ENCODE results near the gene KRTAP10-9. TPM values are rescaled to one million over a fixed set of nuclear protein-coding genes. Genes with fewer than 3 reads are reported as not detected.

KRTAP10-9 gene
- polyA plus RNA-seq, 1 of the 3 experiments (the other 2 are of a cell fraction), result not detected

DNA sequence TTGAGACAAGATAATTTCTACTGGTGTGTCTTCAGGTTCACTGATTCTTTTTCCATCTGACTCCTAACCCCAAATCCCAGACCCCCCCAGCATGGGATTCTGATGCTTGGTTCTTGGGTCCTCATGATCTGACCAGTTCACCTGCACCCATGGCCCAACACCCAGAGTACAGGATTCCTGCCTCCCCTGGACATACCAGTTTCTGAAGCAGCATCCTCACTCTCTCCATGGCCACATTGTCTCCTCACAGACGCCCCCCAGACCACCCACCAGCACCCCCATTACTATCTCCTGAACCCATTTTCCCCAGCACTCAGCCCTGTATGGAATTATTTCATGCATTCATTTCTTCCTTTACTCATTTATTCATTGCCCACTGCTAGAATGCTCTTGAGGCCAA is 30.0 kb downstream of the KRTAP10-9 start:
- Histone ChIP-seq H3K4me3 (ENCODE audit: low read depth in 2 of 2, low read length in 1 of 2) (no peak overlapping the region), H3K9me3 (no peaks in the 10 kb centered on the region), H3K36me3 (replicated peaks in 1 of 2; ENCODE audit: control insufficient read depth in 1 of 2, insufficient read depth in 2 of 2, low read length in 1 of 2) (no peaks in the 10 kb centered on the region), H3K27ac (ENCODE audit: low read depth in 2 of 2, low read length in 1 of 2) (no peak overlapping the region), H4K20me1 (ENCODE audit: insufficient read depth) (no peaks in the 10 kb centered on the region), H3F3A (replicated peaks; ENCODE audit: insufficient read depth) (no peaks in the 10 kb centered on the region), H3K9ac (no peak overlapping the region), H3K4me2 (no peak overlapping the region), H2AFZ (ENCODE audit: low read depth) (no peak overlapping the region), H3K79me2 (ENCODE audit: insufficient read depth) (no peaks in the 10 kb centered on the region), H3K4me1 (ENCODE audit: control insufficient read depth in 1 of 2, insufficient read depth in 2 of 2, low read depth in 1 of 2, low read length in 1 of 2) (no peaks in the 10 kb centered on the region), H3K9me2 (no peaks in the 10 kb centered on the region), H3K27me3 (ENCODE audit: insufficient read depth) (peaks cover 27% of the 10 kb centered on the region; the same call in 1 of the 2 replicates)
- ChIA-PET POLR2A (no interaction called here), CTCF (no interaction called here)
- no peak for DNase-seq
- WGBS (ENCODE audit: low lambda C conversion rate), result 0% methylated on average over 1 of the region's 1 CpG
- no peak for TF ChIP-seq GATA2 (CRISPR knock-in tag; IDR thresholded peaks at IDR 0.05)

DNA sequence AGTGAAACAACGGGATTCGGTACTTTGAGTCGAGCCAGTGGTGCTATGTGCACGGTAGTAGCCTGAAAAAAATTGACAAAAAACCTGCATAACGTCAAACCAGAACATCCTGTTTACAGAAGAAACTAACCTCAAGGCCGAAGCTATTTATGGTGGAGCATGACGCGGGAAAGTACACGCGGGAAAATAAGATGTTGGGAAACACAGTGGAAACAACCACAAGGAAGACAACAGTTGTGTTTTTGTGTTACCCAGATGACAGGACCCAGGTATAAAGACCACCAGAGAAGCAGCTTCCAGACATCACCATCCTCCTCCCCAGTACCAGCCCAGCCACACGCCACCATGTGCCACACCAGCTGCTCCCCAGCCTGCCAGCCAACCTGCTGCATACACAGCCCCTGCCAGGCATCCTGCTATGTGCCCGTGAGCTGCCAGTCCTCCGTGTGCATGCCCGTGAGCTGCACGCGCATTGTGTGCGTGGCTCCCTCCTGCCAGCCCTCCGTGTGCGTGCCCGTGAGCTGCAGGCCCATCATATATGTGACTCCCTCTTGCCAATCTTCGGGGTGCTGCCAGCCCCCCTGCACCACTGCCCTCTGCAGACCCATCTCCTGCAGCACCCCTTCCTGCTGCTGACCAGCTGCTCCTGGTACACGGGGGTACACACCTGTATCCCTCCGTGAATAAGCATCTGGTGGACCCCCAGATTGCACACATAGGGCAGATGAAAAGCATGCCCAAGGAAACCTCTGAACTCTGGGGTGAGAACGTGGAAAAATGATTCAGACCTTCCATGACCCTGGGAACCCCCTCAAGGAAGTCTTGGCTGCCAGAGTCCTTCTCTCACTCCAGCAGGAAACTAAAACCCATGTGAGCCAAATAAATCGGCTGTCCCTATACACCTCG is 31.0 kb downstream of the KRTAP10-9 start, which contains the start of gene KRTAP12-3:
KRTAP12-3 (plus strand) TSS at position 298 of the 906 bp plus-strand sequence; CDS start at position 346, 48 bp downstream.
- Histone ChIP-seq H3K27ac (ENCODE audit: low read depth in 2 of 2, low read length in 1 of 2) (no peak within 1 kb of the TSS), H3K9me3 (no peaks in the 10 kb centered on the region), H3K4me3 (ENCODE audit: low read depth in 2 of 2, low read length in 1 of 2) (no peak within 1 kb of the TSS), H3K4me2 (no peak within 1 kb of the TSS), H2AFZ (ENCODE audit: low read depth) (no peak within 1 kb of the TSS), H3K27me3 (ENCODE audit: insufficient read depth) (peaks cover 17% of the 10 kb centered on the region; the same call in 1 of the 2 replicates), H3K36me3 (replicated peaks in 1 of 2; ENCODE audit: control insufficient read depth in 1 of 2, insufficient read depth in 2 of 2, low read length in 1 of 2) (no peaks in the 10 kb centered on the region), H4K20me1 (ENCODE audit: insufficient read depth) (no peaks in the 10 kb centered on the region), H3K9me2 (0 out of 2 replicates have a peak, but pooled peaks cover 4% of the 10 kb centered on the region), H3K79me2 (ENCODE audit: insufficient read depth) (no peaks in the 10 kb centered on the region), H3K4me1 (ENCODE audit: control insufficient read depth in 1 of 2, insufficient read depth in 2 of 2, low read depth in 1 of 2, low read length in 1 of 2) (no peaks in the 10 kb centered on the region), H3F3A (replicated peaks; ENCODE audit: insufficient read depth) (no peaks in the 10 kb centered on the region), H3K9ac (no peak within 1 kb of the TSS)
- no peak for DNase-seq
- TF ChIP-seq GABPA (IDR thresholded peaks at IDR 0.05; ENCODE audit: low read depth) (no peak), RCOR1 (IDR thresholded peaks at IDR 0.05; ENCODE audit: low read length) (no peak), RXRA (IDR thresholded peaks at IDR 0.05; ENCODE audit: borderline replicate concordance, low read depth) (no peak), ELF1 (IDR thresholded peaks at IDR 0.05) (no peak), MEF2A (IDR thresholded peaks at IDR 0.05; ENCODE audit: borderline replicate concordance, low read depth) (no peak), CHD2 (IDR thresholded peaks at IDR 0.05; ENCODE audit: low read length, partially characterized antibody) (no peak), EZH2phosphoT487 (IDR thresholded peaks at IDR 0.05; ENCODE audit: borderline replicate concordance, low read depth) (no peak), EP300 (IDR thresholded peaks at IDR 0.05; ENCODE audit: borderline replicate concordance in 1 of 2, low read depth in 1 of 2, low read length in 1 of 2) (no peak), SMC3 (IDR thresholded peaks at IDR 0.05; ENCODE audit: low read depth, low read length) (no peak), FOSL2 (IDR thresholded peaks at IDR 0.05; ENCODE audit: borderline replicate concordance, low read depth) (no peak), FOXJ3 (CRISPR knock-in tag; IDR thresholded peaks at IDR 0.05) (no peak)
- TF ChIP-seq, protein P1, sequence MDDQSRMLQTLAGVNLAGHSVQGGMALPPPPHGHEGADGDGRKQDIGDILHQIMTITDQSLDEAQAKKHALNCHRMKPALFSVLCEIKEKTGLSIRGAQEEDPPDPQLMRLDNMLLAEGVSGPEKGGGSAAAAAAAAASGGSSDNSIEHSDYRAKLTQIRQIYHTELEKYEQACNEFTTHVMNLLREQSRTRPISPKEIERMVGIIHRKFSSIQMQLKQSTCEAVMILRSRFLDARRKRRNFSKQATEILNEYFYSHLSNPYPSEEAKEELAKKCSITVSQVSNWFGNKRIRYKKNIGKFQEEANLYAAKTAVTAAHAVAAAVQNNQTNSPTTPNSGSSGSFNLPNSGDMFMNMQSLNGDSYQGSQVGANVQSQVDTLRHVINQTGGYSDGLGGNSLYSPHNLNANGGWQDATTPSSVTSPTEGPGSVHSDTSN (IDR thresholded peaks at IDR 0.05), result no peak
- TF ChIP-seq, protein P2, sequence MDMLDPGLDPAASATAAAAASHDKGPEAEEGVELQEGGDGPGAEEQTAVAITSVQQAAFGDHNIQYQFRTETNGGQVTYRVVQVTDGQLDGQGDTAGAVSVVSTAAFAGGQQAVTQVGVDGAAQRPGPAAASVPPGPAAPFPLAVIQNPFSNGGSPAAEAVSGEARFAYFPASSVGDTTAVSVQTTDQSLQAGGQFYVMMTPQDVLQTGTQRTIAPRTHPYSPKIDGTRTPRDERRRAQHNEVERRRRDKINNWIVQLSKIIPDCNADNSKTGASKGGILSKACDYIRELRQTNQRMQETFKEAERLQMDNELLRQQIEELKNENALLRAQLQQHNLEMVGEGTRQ (IDR thresholded peaks at IDR 0.05; ENCODE audit: borderline replicate concordance, low read depth, low read length), result no peak
- TF ChIP-seq, protein P3, sequence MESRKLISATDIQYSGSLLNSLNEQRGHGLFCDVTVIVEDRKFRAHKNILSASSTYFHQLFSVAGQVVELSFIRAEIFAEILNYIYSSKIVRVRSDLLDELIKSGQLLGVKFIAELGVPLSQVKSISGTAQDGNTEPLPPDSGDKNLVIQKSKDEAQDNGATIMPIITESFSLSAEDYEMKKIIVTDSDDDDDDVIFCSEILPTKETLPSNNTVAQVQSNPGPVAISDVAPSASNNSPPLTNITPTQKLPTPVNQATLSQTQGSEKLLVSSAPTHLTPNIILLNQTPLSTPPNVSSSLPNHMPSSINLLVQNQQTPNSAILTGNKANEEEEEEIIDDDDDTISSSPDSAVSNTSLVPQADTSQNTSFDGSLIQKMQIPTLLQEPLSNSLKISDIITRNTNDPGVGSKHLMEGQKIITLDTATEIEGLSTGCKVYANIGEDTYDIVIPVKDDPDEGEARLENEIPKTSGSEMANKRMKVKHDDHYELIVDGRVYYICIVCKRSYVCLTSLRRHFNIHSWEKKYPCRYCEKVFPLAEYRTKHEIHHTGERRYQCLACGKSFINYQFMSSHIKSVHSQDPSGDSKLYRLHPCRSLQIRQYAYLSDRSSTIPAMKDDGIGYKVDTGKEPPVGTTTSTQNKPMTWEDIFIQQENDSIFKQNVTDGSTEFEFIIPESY (IDR thresholded peaks at IDR 0.05; ENCODE audit: borderline replicate concordance, low read depth), result no peak
- POLR2A ChIA-PET, result no interaction called here
- CTCF ChIA-PET, result no interaction called here
- WGBS (ENCODE audit: low lambda C conversion rate), result 21% methylated on average over 20 of the region's 26 CpGs
